PFSK-1 (cell line): ENCODE results near the gene TMEM132A.

ENCODE experiments used
- FOXP2 ChIP-seq: optimal IDR thresholded peaks from 2 replicates; pipeline ENCODE3; 2011; ENCODE audit warnings: borderline replicate concordance, control low read depth, inconsistent platforms; ENCODE audit not compliant: insufficient read depth; ENCODE audit errors: extremely low read length, extremely low read depth
- POLR2AphosphoS5 ChIP-seq: IDR thresholded peaks from 2 replicates; pipeline ENCODE4 v1.6.1; 2012; ENCODE audit warnings: low read depth, mild to moderate bottlenecking, control low read depth, low read length, moderate library complexity
- REST ChIP-seq, 2 experiments: IDR thresholded peaks; 2 replicates each; pipeline versions ENCODE4 v1.6.1 to v1.8.0; 2011 to 2012; ENCODE audit warnings: low read depth in 2 of 2, low read length in 2 of 2, control low read depth in 1 of 2, inconsistent platforms in 1 of 2, mild to moderate bottlenecking in 1 of 2, moderate library complexity in 1 of 2; ENCODE audit not compliant: insufficient read depth in 1 of 2
- SIN3A ChIP-seq: IDR thresholded peaks from 2 replicates; pipeline ENCODE4 v1.6.1; 2012; ENCODE audit warnings: mild to moderate bottlenecking, low read length, moderate library complexity, borderline replicate concordance; ENCODE audit not compliant: insufficient read depth
- TAF1 ChIP-seq: IDR thresholded peaks from 2 replicates; pipeline ENCODE4 v1.6.1; 2012; ENCODE audit warnings: low read length, control low read depth, borderline replicate concordance; ENCODE audit not compliant: insufficient read depth

TMEM132A gene

GRCh38 chr11:60945295-60945667 lies 21.0 kb downstream of the TMEM132A start:
- no peak for TF ChIP-seq POLR2AphosphoS5
- no peak for TF ChIP-seq TAF1
- TF ChIP-seq SIN3A: no peak
- no peak for TF ChIP-seq FOXP2

GRCh38 chr11:60946601-60947264 lies 22.5 kb downstream of the TMEM132A start:
- TF ChIP-seq POLR2AphosphoS5: no peak
- no peak for TF ChIP-seq REST (IDR thresholded peaks at IDR 0.05; ENCODE audit: insufficient read depth in 1 of 2, low read depth in 2 of 2, low read length in 2 of 2)
- no peak for TF ChIP-seq FOXP2
- no peak for TF ChIP-seq TAF1
- no peak for TF ChIP-seq SIN3A

GRCh38 chr11:60947700-60948099 lies 23.4 kb downstream of the TMEM132A start:
- TF ChIP-seq TAF1 (no peak), SIN3A (no peak), FOXP2 (no peak), POLR2AphosphoS5 (no peak), REST (IDR thresholded peaks at IDR 0.05; ENCODE audit: insufficient read depth in 1 of 2, low read depth in 2 of 2, low read length in 2 of 2) (no peak)

- no peak for TF ChIP-seq TAF1
- no peak for TF ChIP-seq FOXP2
- TF ChIP-seq POLR2AphosphoS5: no peak
- TF ChIP-seq REST (IDR thresholded peaks at IDR 0.05; ENCODE audit: insufficient read depth in 1 of 2, low read depth in 2 of 2, low read length in 2 of 2): no peak
- no peak for TF ChIP-seq SIN3A
These were observed 24.0 kb downstream of the TMEM132A start for GRCh38 chr11:60948250-60948649.

- TF ChIP-seq POLR2AphosphoS5: no peak
- TF ChIP-seq TAF1: no peak
These were observed 25.8 kb downstream of the TMEM132A start for GRCh38 chr11:60950024-60950423.

GRCh38 chr11:60950933-60951605 lies 26.8 kb downstream of the TMEM132A start:
- TF ChIP-seq TAF1 (no peak), SIN3A (no peak)
